Esophagus muscularis mucosa (tissue), 3 donors: ENCODE results near the gene VWA5B1.

Experiments used
- POLR2A ChIP-seq: fragments of 450-650 bp; IDR thresholded peaks from one replicate; pipeline ENCODE4 v1.6.1; 2017; ENCODE audit warnings: antibody characterized with exemption, moderate library complexity, mild to moderate bottlenecking, low read depth
- POLR2AphosphoS5 ChIP-seq, 2 donors: sonication (generic); formaldehyde crosslinking; IDR thresholded peaks; one replicate each; pipeline ENCODE4 v1.6.1; 2017; ENCODE audit warnings: antibody characterized with exemption in 2 of 2
- TF ChIP-seq, protein P1 (sequence below), 3 experiments: fragments of 200-600 bp in 2 of 3; fragments of 450-650 bp in 1 of 3; sonication (generic) in 2 of 3; IDR thresholded peaks; one replicate each; pipeline ENCODE4 v1.5.1; 2017 to 2019; ENCODE audit warnings: antibody characterized with exemption in 3 of 3, mild to moderate bottlenecking in 2 of 3, moderate library complexity in 1 of 3

DNA sequence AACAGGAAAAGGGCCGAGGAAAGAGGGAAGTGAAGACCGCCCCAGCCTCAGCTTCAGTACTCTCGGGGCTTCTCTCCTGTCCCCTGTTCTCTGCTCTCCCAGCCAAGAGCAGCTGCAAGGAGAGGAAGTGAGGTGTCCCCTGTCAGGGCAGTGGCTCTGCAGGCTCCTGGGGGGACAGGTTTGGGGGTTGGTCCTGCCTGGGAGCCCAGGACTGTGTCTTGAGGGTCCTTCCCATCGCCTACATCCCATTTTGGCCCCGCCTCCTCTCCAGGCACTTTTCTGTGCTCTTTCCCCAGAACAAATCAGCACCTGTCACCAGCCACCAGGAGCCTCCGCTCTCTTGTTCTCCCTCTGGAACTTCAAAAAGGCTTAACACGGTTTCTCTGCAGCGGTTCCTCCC is 82.6 kb downstream of the VWA5B1 start:
- TF ChIP-seq, protein P1, sequence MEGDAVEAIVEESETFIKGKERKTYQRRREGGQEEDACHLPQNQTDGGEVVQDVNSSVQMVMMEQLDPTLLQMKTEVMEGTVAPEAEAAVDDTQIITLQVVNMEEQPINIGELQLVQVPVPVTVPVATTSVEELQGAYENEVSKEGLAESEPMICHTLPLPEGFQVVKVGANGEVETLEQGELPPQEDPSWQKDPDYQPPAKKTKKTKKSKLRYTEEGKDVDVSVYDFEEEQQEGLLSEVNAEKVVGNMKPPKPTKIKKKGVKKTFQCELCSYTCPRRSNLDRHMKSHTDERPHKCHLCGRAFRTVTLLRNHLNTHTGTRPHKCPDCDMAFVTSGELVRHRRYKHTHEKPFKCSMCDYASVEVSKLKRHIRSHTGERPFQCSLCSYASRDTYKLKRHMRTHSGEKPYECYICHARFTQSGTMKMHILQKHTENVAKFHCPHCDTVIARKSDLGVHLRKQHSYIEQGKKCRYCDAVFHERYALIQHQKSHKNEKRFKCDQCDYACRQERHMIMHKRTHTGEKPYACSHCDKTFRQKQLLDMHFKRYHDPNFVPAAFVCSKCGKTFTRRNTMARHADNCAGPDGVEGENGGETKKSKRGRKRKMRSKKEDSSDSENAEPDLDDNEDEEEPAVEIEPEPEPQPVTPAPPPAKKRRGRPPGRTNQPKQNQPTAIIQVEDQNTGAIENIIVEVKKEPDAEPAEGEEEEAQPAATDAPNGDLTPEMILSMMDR (IDR thresholded peaks at IDR 0.05): no peak
- no peak for TF ChIP-seq POLR2A
- no peak for TF ChIP-seq POLR2AphosphoS5 (IDR thresholded peaks at IDR 0.05)
